ENCODE measurements around the gene RTCB. TPM values are rescaled to one million over a fixed set of nuclear protein-coding genes. Genes with fewer than 3 reads are reported as not detected.

RTCB gene
- 42.0 TPM for total RNA-seq
- long read RNA-seq, transcript RTCB-201 (12 exons, 2,027 nt): major isoform, 178 of 190 reads
- long read RNA-seq, partial matches to known transcripts: 8 of 190 reads
- long read RNA-seq, other reads (novel, unspliced or antisense): 4 of 190 reads

DNA sequence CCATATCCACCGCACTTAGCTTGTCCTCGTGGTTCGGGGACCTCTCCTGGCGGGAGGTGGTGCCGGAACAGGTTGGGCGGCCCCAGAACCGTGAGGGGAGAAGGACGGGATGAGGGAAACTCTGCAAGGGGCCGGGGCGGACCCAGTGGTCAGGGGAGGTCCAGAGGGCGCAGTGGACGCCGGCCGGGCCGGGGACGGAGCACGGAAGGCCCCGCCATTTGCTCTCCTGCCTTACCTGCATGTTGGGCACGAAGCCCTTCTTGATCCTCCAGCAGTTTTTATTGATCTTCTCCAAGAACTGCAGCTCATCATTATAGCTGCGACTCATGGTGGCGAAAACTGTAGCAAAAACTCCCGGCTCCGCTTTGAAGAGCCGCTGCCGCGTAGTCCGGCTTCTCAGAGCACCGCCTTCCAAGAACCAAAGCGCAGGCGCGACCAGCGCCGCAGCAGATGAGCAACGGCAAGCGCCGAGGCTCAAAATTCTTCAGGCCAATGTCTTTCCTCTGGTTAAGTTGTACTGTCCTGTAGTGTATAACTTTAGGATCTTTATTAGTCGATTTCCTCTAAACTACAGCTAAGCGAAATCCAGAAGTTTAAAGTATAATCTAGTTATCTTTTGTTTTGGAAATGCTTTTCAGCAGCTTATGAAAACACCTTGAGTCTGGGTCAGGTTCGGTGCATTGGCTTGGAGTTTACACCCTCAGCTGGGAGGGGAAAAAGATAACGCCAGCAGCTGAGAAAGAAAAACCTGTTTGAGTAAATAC lies at the start of gene RTCB:
TSS of gene RTCB (minus strand) at position 419 of the 764 bp plus-strand sequence. CDS start at position 328, 91 bp downstream.
- peak; percentile 94 for DNase-seq (ENCODE audit: low spot score)
- intact Hi-C loops (cut with DNase I): loop anchor here (1.0 to 5.0 kb wide), 2 partner anchors 62 to 660 kb away; partner anchors contain the start of genes DEPDC5, FBXO7 and PRR14L

DNA sequence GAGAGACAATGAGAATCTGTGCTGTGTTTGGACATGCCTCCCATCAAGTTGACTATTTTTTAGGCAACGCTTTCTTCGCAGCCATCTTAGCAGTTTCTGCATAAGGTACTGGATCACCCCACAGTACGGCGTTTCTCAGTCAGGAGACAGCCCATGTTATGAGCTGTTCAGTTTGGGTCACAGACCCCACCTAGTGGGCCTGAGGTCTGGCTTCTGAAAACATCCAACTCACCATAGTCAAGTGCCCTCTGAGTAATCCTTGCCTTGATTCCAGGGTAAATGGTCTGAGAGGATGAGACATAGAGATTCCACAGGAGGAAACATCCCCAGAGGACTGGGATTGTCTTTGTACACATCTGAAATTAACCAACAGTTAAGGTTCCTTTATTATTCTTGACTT lies 45.0 kb upstream of the RTCB start:
- intact Hi-C loops (cut with DNase I): no loop called here
- no peak for DNase-seq (ENCODE audit: low spot score)

DNA sequence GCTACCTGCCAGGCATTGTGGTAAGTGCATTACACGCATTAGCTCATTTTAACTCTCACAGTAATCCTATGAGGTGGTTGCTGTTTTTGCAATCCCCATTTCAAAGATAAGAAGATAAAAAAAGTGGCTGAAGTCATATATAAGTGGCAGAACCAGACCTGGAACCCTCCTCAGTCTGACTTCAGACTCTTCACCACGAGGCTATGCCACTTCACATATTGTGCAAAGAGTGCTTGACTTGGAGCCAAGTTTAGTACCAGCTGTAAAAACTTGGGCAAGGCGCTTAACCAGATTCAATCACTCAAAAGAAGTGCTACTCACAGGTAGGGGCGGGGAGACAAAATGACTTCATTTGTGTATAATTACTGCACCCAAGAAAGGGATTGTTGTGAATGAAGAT lies 36.9 kb upstream of the RTCB start:
- no peak for DNase-seq (ENCODE audit: low spot score)
- intact Hi-C loops (cut with DNase I): no loop called here

DNA sequence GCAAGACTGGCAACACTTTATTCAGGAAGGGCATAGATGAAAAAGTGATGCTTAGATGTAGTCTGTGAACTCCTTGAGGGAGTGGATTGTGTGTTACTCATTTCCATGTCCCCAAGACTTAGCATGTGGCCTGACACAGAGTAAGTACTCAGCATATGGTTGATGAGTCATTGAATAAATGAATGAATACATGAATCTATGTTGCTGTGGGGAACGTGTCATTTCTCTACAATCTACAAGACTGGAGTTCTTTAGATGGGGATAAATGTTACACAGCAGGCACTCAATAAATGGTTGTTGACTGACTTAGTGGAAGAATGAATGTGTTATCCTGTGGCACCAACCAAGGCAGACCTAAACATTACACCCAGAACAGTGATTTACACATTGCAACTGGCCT lies 34.3 kb upstream of the RTCB start:
- intact Hi-C loops (cut with DNase I): no loop called here
- no peak for DNase-seq (ENCODE audit: low spot score)

DNA sequence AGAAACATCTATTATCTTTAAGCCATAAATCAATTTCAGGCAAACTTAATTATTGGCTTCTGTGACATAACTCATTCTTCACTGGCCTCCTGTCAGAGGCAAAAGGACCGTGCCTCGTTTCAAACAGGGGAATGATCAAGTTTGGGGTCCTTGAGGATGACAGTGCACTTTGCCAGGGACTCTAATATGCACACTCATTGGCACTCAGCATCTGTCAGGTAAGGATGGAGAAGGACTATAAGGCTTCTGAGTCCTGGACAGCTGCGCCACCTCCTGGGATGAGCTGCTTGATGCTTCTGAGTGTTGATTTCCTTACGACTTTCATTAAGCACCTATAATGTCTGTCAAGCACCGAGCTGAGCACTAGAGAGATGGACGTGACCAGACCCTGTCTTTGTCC lies 32.0 kb upstream of the RTCB start:
- intact Hi-C loops (cut with DNase I): no loop called here
- DNase-seq (ENCODE audit: low spot score): no peak

DNA sequence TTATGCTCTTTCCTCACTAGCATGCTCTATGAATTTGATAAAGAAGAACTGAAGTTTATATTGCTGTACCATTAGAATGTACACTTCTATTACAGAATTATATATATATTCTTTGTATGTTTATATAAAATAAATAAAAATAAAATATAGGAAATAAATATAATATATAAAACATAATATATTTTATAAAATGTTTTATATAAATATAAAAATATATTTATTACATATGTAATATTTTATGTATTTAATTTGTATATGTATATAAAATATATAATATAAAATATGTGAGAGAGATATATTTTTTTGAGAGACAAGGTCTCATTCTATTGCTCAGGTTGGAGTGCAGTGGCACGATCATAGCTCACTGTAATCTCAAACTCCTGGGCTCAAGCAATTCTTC lies 18.3 kb upstream of the RTCB start:
- DNase-seq (ENCODE audit: low spot score): no peak
- intact Hi-C loops (cut with DNase I): no loop called here

DNA sequence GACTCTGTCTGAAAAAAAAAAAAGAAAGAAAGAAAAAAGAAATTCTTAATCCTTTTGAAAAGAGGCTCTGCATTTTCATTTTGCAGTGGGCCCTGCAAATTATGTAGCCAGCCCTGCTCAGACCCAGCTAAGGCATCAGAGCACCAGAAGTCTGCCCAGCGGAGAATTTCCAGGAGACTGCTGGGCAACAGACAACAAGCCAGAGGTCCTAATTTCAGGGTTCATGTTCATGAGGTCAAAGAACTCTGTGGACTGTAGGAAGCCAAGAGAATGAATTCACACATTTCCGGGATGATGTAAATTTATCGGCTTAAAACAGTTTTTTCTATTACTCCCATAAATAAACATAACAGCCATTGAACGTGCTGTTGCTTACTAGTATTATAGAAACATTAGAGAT lies 14.8 kb upstream of the RTCB start:
- intact Hi-C loops (cut with DNase I): no loop called here
- no peak for DNase-seq (ENCODE audit: low spot score)

DNA sequence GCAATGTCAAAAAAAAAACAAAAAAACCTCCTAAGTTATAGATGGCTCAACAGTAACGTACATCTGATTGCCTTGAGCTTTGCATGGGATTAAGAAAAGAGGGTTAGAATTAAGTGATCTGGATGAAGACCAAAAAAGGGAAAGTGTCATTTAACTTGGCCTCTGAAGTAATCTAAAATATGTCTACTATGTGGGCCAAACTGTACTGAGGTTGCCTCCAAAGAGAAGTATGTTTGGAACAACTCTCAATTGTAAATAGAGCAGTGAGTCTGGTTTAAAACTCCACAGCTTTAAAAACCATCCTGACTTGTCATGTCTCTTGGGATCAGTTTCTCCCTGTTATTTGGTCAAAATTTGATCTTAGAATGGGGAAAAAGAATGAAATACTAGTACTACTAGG lies 11.6 kb upstream of the RTCB start:
- intact Hi-C loops (cut with DNase I): no loop called here
- no peak for DNase-seq (ENCODE audit: low spot score)

DNA sequence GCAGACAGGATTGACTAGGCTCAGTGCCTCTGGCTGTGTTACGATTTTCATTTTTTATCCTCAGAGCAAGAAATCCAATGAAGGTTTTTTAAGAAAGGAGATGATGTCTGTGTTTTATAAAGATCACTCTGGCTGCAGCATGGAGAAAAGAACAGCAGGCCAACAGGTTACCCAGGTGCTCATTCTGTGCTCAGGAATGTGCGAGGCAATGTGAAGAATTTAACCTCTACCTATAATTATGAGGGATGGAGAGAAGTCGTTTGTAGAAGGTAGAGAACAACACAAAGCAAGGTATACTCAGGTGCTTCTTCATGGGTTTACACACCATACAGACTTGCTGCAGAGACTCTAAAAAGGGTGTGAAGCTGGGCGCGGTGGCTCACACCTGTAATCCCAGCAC lies 10.0 kb upstream of the RTCB start:
- no peak for DNase-seq (ENCODE audit: low spot score)
- intact Hi-C loops (cut with DNase I): no loop called here

DNA sequence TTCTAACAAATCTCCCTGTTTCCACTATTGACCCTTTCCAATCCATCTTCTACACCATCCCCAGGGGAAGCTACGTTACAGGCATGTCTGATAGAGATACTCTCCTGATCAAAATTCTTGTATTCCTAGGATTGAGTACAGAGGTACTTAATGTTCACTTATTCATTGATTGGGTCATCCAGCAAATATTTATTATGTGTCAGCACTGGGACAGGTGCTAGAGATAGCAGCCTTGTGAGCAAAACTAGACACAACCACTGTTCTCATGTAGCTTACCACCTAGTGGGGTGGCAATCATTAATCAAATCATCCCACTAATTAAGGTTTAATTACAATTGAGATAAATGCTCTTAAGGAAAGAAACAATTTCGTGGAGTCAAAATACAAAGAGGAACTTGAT lies 9.4 kb upstream of the RTCB start:
- intact Hi-C loops (cut with DNase I): no loop called here
- DNase-seq (ENCODE audit: low spot score): no peak

DNA sequence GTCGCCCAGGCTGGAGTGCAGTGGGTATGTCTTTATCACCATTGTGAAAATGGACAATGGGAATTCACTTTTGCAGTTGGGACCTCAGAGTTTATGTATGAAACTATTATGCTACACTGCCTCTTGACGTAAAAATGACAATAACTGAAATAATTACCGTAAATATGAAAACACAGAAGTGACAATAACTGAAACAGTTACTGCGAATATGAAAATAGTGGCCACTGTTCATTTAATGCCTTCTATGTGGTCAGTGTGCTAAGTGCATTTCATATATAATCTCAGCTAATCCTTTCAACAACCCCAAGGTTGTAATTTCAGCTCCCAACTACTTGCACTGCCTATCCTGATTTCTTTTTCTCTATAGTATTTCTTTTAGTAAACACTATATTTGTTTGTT lies 5.9 kb upstream of the RTCB start:
- DNase-seq (ENCODE audit: low spot score): no peak
- intact Hi-C loops (cut with DNase I): no loop called here

DNA sequence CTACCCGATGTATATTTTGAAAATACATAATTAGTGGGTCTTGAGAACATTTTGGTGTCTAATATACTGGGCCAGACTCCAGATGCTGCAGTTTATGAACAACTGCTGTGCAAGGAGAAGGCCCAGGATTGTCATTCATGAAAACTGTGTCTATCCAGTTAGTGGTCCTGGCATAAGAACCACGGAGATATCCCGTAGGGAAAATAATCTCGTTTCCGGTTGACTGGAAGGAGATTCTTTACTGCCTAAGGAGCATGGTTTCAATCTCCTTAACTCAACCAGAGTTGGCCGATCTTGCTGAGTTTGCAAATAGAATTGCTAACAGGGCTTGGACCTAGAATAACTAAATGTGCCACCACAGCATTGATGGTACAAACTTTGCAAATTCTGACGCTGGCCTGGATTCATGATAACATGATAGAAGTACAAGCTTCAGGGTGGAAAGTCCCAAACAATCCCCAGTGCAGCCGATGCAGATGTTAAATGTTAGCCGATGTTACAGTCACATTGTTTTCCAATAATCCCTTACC lies 4.6 kb upstream of the RTCB start:
- DNase-seq (ENCODE audit: low spot score): no peak
- intact Hi-C loops (cut with DNase I): no loop called here

DNA sequence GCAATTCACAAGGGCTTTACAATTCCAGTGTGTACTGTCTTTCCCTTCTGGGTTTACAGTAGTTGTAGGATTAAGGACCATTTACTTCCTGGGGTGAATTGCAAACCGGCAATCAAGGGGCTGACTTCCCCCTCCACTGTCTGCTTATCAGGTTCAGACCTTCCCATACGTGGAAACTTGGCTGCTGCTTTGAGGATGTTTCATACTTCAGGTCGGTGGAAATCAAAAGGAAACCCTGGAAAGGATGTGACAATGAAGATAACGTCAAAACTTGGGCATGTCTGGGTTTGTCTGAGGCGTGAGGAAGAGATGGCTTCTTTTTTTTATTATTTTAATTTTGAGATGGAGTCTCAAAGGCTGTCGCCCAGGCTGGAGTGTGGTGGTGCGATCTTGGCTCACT lies 2.1 kb upstream of the RTCB start:
- intact Hi-C loops (cut with DNase I): loop anchor here (5.0 kb wide), 1 partner anchor 662 kb away; the partner anchor contains the start of genes DEPDC5 and PRR14L
- no peak for DNase-seq (ENCODE audit: low spot score)

DNA sequence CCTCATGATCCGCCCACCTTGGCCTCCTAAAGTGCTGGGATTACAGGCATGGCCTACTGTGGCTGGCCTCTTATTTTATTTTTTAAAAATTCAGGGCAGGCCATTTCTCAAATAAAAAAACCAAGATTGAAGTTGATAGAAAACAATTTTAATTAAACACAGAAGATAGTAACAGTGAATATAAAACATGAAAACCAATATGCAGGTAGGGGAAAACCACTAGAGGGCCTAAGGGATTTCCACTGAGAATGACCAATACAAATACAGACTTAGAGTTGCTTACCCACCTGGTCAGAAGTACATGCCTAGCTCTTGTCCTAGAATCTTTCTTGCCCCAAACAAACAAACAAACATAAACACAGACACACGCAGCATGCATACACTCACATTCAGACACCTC lies 1.7 kb upstream of the RTCB start:
- DNase-seq (ENCODE audit: low spot score): no peak
- intact Hi-C loops (cut with DNase I): loop anchor here (5.0 kb wide), 1 partner anchor 661 kb away; the partner anchor contains the start of genes DEPDC5 and PRR14L

DNA sequence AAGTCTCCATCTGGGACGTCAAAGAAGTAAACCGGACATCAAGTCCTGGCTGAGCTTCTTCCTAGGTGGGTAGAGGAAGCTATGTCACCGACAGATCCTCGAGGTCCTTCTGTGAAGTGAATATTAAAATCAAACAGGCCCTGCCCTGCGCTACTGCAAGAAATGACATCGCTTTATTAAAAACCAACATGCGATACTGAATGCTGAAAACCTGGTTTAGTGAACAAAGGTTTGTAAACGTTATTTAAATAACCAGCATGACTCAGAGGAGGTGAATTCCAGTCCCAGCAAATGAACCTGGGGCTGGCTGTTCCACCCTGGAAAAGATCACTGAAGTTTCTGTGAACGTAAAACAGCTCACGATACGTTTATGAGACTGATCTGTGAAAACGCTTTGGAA lies 645 bp downstream of the RTCB start:
- no peak for DNase-seq (ENCODE audit: low spot score)
- intact Hi-C loops (cut with DNase I): loop anchor here (5.0 kb wide), 1 partner anchor 659 kb away; the partner anchor contains the start of genes DEPDC5 and PRR14L

DNA sequence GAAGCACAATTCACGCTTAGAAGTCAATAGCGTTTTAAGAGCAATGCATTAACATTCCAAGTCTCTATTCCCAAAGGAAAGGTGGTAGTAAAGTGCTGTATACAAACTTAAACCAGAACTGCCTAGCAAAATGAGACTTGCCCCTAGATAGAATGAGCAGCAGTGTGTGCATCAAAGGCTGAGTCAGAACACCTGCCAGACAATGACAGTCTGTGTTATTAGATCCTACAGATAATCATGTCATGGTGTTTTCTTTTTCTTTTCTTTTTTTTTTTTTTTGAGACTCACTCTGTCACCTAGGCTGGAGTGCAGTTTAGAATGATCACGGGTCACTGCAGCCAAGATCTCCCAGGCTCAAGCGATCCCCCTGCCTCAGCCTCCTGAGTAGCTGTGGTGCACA lies 1.6 kb downstream of the RTCB start:
- DNase-seq (ENCODE audit: low spot score): no peak
- intact Hi-C loops (cut with DNase I): loop anchor here (5.0 kb wide), 1 partner anchor 658 kb away; the partner anchor contains the start of genes DEPDC5 and PRR14L

DNA sequence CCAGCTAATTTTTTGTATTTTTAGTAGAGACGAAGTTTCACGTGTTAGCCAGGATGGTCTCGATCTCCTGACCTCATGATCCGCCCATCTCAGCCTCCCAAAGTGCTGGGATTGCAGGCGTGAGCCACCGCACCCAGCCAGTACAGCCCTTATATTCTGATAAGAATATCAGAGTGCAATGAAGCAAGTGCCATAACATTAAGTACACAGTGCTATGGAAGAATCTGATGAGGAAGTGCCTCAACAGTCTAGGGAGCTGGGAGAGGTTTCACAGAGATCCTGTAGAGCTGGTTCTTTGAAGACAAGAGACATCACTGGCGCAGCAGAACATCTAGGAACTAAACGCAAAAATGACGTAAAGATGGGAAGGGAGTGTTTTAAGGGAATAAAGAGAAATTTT lies 2.1 kb downstream of the RTCB start:
- intact Hi-C loops (cut with DNase I): loop anchor here (5.0 kb wide), 1 partner anchor 658 kb away; the partner anchor contains the start of genes DEPDC5 and PRR14L
- no peak for DNase-seq (ENCODE audit: low spot score)

DNA sequence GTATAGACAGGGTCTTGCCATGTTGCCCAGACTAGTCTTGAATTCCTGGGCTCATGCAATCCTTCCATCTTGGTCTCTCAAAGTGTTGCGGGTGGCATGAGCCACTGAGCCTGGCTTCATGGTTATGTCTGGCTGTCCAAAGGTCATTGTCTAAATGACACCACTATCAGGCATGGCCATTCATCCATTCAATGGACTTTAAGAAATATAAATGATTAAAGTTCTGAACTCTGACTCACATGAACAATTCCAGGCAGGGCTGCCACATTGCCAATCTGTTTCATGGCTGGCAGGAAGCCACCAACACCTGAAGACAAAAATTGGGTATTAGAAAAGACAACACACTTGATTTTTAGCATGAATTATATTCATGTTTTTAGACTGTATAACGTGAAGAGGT lies 4.1 kb downstream of the RTCB start:
- no peak for DNase-seq (ENCODE audit: low spot score)
- intact Hi-C loops (cut with DNase I): no loop called here

DNA sequence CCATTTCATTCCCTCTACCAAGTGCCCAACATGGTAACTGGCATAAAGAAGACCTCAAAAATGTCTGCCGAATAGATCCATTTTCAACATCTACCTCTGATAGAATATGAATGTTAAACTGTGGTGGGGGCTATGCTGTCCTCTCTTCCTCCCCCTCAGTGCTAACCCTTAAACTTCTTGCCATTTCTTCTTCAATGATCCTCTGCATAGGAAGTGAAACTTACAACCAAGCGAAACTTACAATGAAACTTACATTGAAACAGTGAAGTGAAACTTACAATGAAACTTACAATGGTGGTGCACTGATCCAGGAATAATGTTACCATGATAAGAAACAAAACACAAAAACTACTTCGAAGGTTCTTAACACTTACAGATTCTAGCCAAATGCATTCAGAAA lies 4.7 kb downstream of the RTCB start:
- intact Hi-C loops (cut with DNase I): no loop called here
- no peak for DNase-seq (ENCODE audit: low spot score)

DNA sequence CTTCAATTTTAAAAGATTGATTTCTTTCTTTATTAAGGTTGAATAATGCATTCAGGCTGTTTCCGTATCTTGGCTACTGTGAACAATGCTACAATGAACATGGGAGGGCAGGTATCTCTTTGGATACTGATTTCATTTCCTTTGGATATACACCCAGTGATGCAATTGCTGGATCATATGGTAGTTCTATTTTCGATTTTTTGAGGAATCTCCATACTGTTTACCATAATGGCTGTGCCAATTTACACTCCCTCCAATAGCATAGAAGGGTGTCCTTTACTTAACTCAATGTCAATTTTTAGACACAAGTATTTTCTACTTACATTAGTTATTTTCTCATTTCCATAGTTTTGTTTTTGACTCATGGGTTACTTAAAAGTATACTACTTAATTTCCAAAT lies 8.0 kb downstream of the RTCB start:
- DNase-seq (ENCODE audit: low spot score): no peak

DNA sequence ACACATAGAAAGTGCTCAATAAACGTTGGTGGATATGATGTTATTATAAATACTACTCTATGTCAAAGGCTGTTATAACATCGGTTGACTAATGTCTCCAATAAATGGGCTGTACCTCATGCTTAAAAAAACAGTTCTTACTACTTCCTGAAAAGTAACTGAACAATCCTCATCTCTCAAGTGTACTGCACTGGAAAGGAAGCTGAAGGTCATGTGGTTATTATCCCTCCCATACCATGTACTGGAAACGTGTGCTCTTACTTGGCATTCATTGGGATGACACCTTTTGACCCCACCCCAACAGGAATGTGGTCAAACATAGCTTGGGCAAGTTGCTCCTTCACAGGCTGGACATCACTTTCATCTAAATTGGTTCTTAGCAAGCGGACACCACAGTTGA lies 10.6 kb downstream of the RTCB start:
- DNase-seq (ENCODE audit: low spot score): no peak
- intact Hi-C loops (cut with DNase I): no loop called here

More for the DNA sequence above, 8.0 kb downstream of the RTCB start:
- intact Hi-C loops (cut with DNase I): no loop called here
